IPS-15b (cell line): ENCODE measurements around the gene SUGT1.

ENCODE experiments used
- H3K27me3 ChIP-seq: one replicate; pipeline ENCODE4 v1.6.1; 2013; ENCODE audit warnings: low read length; ENCODE audit not compliant: control insufficient read depth, insufficient read depth
- H3K36me3 ChIP-seq: one replicate; pipeline ENCODE4 v1.6.1; 2013; ENCODE audit warnings: low read length; ENCODE audit not compliant: control insufficient read depth, insufficient read depth
- H3K4me1 ChIP-seq: one replicate; pipeline ENCODE4 v1.6.1; 2013; ENCODE audit warnings: mild to moderate bottlenecking, low read length; ENCODE audit not compliant: control insufficient read depth, insufficient read depth
- H3K4me3 ChIP-seq: one replicate; pipeline ENCODE4 v1.5.1; 2013; ENCODE audit warnings: low read depth, low read length
- H3K9ac ChIP-seq: one replicate; pipeline ENCODE4 v1.6.1; 2013; ENCODE audit warnings: low read depth, mild to moderate bottlenecking, low read length
- H3K9me3 ChIP-seq: one replicate; pipeline ENCODE4 v1.6.1; 2013; ENCODE audit warnings: mild to moderate bottlenecking, low read length; ENCODE audit not compliant: control insufficient read depth, insufficient read depth

SUGT1 gene

GRCh38 chr13:52638666-52639328, 13.8 kb upstream of the SUGT1 start:
- H3K27me3 ChIP-seq: no peaks in the 10 kb centered on the region
- H3K4me1 ChIP-seq: no peaks in the 10 kb centered on the region
- no peaks in the 10 kb centered on the region for H3K36me3 ChIP-seq
- no peaks in the 10 kb centered on the region for H3K9me3 ChIP-seq
- no peak overlapping the region for H3K4me3 ChIP-seq
- no peak overlapping the region for H3K9ac ChIP-seq

GRCh38 chr13:52642131-52642530, 10.5 kb upstream of the SUGT1 start, which contains the start of gene HNRNPA1L2:
Gene HNRNPA1L2, plus strand, starts transcription at chr13:52642431. Its CDS starts 62 bp downstream, at chr13:52642493.
- Histone ChIP-seq H3K9me3 (no peaks in the 10 kb centered on the region), H3K36me3 (no peaks in the 10 kb centered on the region), H3K4me3 (no peak within 1 kb of the TSS), H3K9ac (no peak within 1 kb of the TSS), H3K4me1 (no peaks in the 10 kb centered on the region), H3K27me3 (no peaks in the 10 kb centered on the region)

DNA sequence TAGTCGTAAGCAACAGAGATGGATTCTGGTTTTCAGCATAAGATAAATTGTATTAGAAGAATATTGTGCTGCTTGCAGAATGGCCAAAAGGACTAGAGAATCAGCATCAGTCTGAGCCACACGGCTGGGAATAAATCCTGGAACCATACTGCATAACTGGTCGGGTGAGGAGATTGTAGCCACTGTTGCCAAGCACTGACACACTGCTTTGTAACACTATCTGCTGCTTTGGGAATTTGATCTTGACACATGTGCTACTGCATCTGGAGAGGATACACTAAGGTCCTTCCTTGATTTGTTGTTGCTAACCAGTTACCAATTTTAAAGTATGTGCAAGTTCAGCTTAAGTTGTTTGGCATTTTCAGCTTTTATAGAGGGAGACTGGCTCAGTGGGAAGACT, 8.5 kb upstream of the SUGT1 start:
- Histone ChIP-seq H3K4me1 (no peaks in the 10 kb centered on the region), H3K4me3 (no peak overlapping the region), H3K27me3 (no peaks in the 10 kb centered on the region), H3K9ac (no peak overlapping the region), H3K36me3 (no peaks in the 10 kb centered on the region), H3K9me3 (no peaks in the 10 kb centered on the region)

- Histone ChIP-seq H3K4me1 (no peaks in the 10 kb centered on the region), H3K4me3 (no peak overlapping the region), H3K9ac (no peak overlapping the region), H3K9me3 (no peaks in the 10 kb centered on the region), H3K27me3 (no peaks in the 10 kb centered on the region), H3K36me3 (no peaks in the 10 kb centered on the region)
Observed at GRCh38 chr13:52646967-52647366, 5.7 kb upstream of the SUGT1 start.

DNA sequence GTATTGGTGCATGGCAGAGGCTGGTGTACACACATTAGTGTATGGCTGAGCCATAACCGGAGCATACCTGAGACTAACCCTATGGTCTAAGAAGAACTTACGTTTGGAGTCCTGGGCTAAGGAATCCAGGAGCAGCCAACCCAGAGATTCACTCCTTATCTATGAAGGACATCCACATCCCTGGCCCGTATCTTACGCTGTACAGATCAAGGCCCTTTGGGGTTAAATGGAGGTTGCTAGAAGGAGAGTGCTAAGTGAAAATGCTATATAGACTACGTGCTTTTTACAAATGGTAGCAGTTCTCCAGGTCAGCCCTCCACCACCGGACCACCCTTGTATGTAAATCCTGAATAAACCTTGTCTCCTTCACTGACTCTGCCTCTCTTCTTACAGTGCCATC, 1.9 kb upstream of the SUGT1 start:
- Histone ChIP-seq H3K9ac (peak overlapping the region; percentile 97), H3K4me1 (peaks cover 5% of the 10 kb centered on the region), H3K9me3 (no peaks in the 10 kb centered on the region), H3K4me3 (peak overlapping the region; percentile 98), H3K27me3 (no peaks in the 10 kb centered on the region), H3K36me3 (no peaks in the 10 kb centered on the region)

DNA sequence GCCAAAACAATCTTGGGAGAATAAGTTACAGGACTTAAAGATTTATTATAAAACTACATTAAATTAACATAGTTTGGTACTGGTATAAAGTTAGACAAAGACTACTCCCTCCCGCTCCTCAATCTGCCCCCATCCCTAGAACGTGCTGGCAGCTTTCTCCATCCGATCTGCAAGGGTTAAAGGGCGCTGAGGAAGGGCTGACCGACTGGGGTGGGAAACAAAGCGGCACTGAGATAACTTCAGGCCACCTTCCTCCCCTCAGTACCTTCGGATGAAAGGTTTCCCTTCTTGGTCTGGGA, 790 bp upstream of the SUGT1 start:
- Histone ChIP-seq H3K4me3 (peak overlapping the region; percentile 98), H3K9ac (peak overlapping the region; percentile 97), H3K27me3 (no peaks in the 10 kb centered on the region), H3K36me3 (no peaks in the 10 kb centered on the region), H3K9me3 (no peaks in the 10 kb centered on the region), H3K4me1 (peaks cover 5% of the 10 kb centered on the region)

DNA sequence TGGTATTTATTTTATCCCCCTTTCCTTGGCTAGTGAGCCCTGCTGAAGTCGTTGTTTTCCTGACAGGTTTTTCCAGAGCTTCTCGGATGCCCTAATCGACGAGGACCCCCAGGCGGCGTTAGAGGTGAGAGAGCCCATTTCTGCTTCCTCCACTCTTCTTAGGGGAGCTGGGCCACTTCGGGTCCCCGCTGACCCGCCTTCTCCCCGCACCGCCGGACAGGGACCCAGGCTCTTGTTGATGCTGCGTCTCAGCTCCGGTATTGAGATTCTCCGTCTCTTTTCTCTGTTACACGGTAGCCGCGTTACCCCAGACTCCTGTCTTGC, 306 bp downstream of the SUGT1 start:
- Histone ChIP-seq H3K36me3 (no peaks in the 10 kb centered on the region), H3K9ac (peak overlapping the region; percentile 99), H3K4me1 (peaks cover 5% of the 10 kb centered on the region), H3K27me3 (no peaks in the 10 kb centered on the region), H3K4me3 (peak overlapping the region; percentile 98), H3K9me3 (no peaks in the 10 kb centered on the region)

- peaks cover 2% of the 10 kb centered on the region for H3K36me3 ChIP-seq
- no peak overlapping the region for H3K4me3 ChIP-seq
- no peaks in the 10 kb centered on the region for H3K9me3 ChIP-seq
- H3K4me1 ChIP-seq: no peaks in the 10 kb centered on the region
- H3K27me3 ChIP-seq: no peaks in the 10 kb centered on the region
- no peak overlapping the region for H3K9ac ChIP-seq
Observed at GRCh38 chr13:52659340-52659739, 6.7 kb downstream of the SUGT1 start.

GRCh38 chr13:52664272-52664671, 11.6 kb downstream of the SUGT1 start:
- Histone ChIP-seq H3K27me3 (no peaks in the 10 kb centered on the region), H3K4me3 (no peak overlapping the region), H3K9ac (no peak overlapping the region), H3K36me3 (peaks cover 2% of the 10 kb centered on the region), H3K4me1 (no peaks in the 10 kb centered on the region), H3K9me3 (no peaks in the 10 kb centered on the region)

DNA sequence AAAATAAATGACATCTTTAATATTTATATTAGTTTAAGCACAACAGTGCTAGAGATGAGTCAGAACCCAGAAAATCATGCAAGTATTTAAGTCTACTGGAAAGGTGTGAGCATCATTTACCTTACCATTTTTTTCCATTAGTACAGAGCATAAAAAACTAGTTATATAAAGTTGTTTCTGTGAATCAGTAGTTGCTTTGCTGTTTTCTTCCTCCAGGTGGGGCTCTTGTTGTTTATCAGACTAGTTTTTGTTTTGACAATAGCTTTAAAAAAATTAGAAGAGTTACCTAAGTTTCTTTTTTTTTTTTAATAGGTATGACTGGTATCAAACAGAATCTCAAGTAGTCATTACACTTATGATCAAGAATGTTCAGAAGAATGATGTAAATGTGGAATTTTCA, 12.7 kb downstream of the SUGT1 start:
- no peaks in the 10 kb centered on the region for H3K9me3 ChIP-seq
- H3K27me3 ChIP-seq: no peaks in the 10 kb centered on the region
- H3K9ac ChIP-seq: no peak overlapping the region
- no peaks in the 10 kb centered on the region for H3K4me1 ChIP-seq
- peaks cover 2% of the 10 kb centered on the region for H3K36me3 ChIP-seq
- no peak overlapping the region for H3K4me3 ChIP-seq

DNA sequence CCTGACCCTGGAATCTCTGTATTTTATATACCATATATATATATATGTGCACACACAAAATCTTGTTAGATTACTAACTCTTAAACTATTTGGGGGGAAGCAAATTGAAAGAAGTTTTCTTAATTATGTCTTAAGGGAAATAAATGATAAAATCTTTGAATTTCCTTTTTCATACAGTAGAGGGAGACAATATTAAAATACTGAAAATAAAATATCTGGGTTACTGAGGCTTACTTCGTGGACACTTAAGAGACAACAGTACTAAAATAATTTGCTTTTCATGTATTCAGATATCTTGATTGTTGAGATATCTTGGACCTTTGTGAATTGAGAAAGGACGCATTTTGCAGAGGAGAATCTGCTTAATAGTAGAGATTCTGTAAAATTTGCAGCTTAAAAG, 17.0 kb downstream of the SUGT1 start:
- Histone ChIP-seq H3K9ac (no peak overlapping the region), H3K36me3 (no peaks in the 10 kb centered on the region)

DNA sequence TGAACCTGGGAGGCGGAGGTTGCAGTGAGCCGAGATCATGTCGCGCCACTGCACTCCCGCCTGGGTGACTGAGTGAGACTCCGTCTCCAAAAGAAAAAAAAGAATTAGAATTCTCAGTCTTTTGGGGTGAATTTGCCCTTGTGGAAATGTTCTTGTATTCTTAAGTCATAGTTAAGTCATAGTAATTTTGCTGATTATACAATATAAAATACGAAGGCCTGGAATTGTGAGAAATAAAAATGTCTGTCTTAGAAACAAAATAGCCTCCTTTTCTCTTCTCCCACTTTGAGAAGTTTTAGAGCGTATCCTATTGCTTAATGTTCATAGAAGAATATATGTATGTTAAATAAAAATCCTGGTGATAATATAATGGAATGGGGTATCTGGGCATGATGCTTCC, 18.1 kb downstream of the SUGT1 start:
- Histone ChIP-seq H3K27me3 (no peaks in the 10 kb centered on the region), H3K36me3 (no peaks in the 10 kb centered on the region), H3K9me3 (no peaks in the 10 kb centered on the region), H3K9ac (no peak overlapping the region), H3K4me3 (no peak overlapping the region), H3K4me1 (no peaks in the 10 kb centered on the region)

More for the DNA sequence above, 17.0 kb downstream of the SUGT1 start:
- no peaks in the 10 kb centered on the region for H3K9me3 ChIP-seq
- no peaks in the 10 kb centered on the region for H3K27me3 ChIP-seq
- H3K4me1 ChIP-seq: no peaks in the 10 kb centered on the region
- no peak overlapping the region for H3K4me3 ChIP-seq
